Mesendoderm (in vitro differentiated cells): Measurements from ENCODE around the gene ITPR2.

ENCODE experiments used
- DNase-seq: peaks from one replicate; pipeline ENCODE4 v3.0.0; 2013
- H2AK5ac ChIP-seq: 2 replicates; pipeline ENCODE4 v1.6.1; 2013; ENCODE audit warnings: low read length, inconsistent platforms
- H2BK120ac ChIP-seq: 2 replicates; pipeline ENCODE4 v1.6.1; 2013; ENCODE audit warnings: low read depth, mild to moderate bottlenecking, low read length, moderate library complexity, mixed read lengths
- H2BK15ac ChIP-seq: replicated peaks from 2 replicates; pipeline ENCODE4 v1.6.1; 2013; ENCODE audit warnings: low read depth, mild to moderate bottlenecking, moderate library complexity
- H2BK5ac ChIP-seq: 2 replicates; pipeline ENCODE4 v1.6.1; 2013; ENCODE audit warnings: low read length, inconsistent platforms
- H3K18ac ChIP-seq: 2 replicates; pipeline ENCODE4 v1.6.1; 2013; ENCODE audit warnings: mild to moderate bottlenecking, low read length, mixed read lengths
- H3K23ac ChIP-seq: one replicate; pipeline ENCODE4 v1.6.1; 2013; ENCODE audit warnings: low read length
- H3K27ac ChIP-seq: 2 replicates; pipeline ENCODE4 v1.5.1; 2013; ENCODE audit warnings: low read depth, mild to moderate bottlenecking, inconsistent platforms, low read length, moderate library complexity
- H3K27me3 ChIP-seq: 2 replicates; pipeline ENCODE4 v1.6.1; 2013; ENCODE audit warnings: low read length, control low read depth, mild to moderate bottlenecking, inconsistent platforms; ENCODE audit not compliant: insufficient read depth, poor library complexity
- H3K36me3 ChIP-seq: 2 replicates; pipeline ENCODE4 v1.6.1; 2013; ENCODE audit warnings: low read length, inconsistent platforms; ENCODE audit not compliant: control insufficient read depth, insufficient read depth
- H3K4ac ChIP-seq: one replicate; pipeline ENCODE4 v1.6.1; 2013; ENCODE audit warnings: low read depth, mild to moderate bottlenecking, low read length, moderate library complexity
- H3K4me1 ChIP-seq: 2 replicates; pipeline ENCODE4 v1.6.1; 2013; ENCODE audit warnings: low read depth, low read length, inconsistent platforms; ENCODE audit not compliant: control insufficient read depth
- H3K4me2 ChIP-seq: 2 replicates; pipeline ENCODE4 v1.6.1; 2013; ENCODE audit warnings: low read length
- H3K4me3 ChIP-seq: 2 replicates; pipeline ENCODE4 v1.5.1; 2013; ENCODE audit warnings: mild to moderate bottlenecking, low read length
- H3K56ac ChIP-seq: one replicate; pipeline ENCODE4 v1.6.1; 2013; ENCODE audit warnings: low read length
- H3K79me1 ChIP-seq: 2 replicates; pipeline ENCODE4 v1.6.1; 2013; ENCODE audit warnings: low read length, inconsistent platforms
- H3K79me2 ChIP-seq: 2 replicates; pipeline ENCODE4 v1.6.1; 2013; ENCODE audit warnings: mild to moderate bottlenecking, low read length; ENCODE audit not compliant: control insufficient read depth, insufficient read depth
- H3K9ac ChIP-seq: 2 replicates; pipeline ENCODE4 v1.6.1; 2013; ENCODE audit warnings: low read length, inconsistent platforms
- H4K5ac ChIP-seq: one replicate; pipeline ENCODE4 v1.6.1; 2013; ENCODE audit warnings: low read length
- H4K8ac ChIP-seq: one replicate; pipeline ENCODE4 v1.6.1; 2013; ENCODE audit warnings: low read depth, mild to moderate bottlenecking, control low read depth, low read length, moderate library complexity
- WGBS: extraction: QIAGEN DNeasy Blood & Tissue Kit; methylation state at CpG from one replicate; pipeline ENCODE4 v1.1.7; 2013; ENCODE audit warnings: low lambda C conversion rate, missing lambda C conversion rate; ENCODE audit not compliant: insufficient coverage; ENCODE audit errors: extremely low coverage; 5-methylcytosine and 5-hydroxymethylcytosine counted together

The ITPR2 gene

GRCh38 chr12:26666286-26666685, 166.7 kb downstream of the ITPR2 start:
- no peak overlapping the region for H3K18ac ChIP-seq
- WGBS: 100% methylated on average over 1 of the region's 5 CpGs
- no peak overlapping the region for H4K5ac ChIP-seq
- H3K79me1 ChIP-seq: no peaks in the 10 kb centered on the region
- H2BK120ac ChIP-seq: no peak overlapping the region
- H3K79me2 ChIP-seq: no peaks in the 10 kb centered on the region
- H3K56ac ChIP-seq: no peak overlapping the region
- no peak overlapping the region for H3K4ac ChIP-seq
- no peak overlapping the region for H2BK15ac ChIP-seq
- no peaks in the 10 kb centered on the region for H3K4me1 ChIP-seq
- H4K8ac ChIP-seq: no peak overlapping the region
- H3K4me2 ChIP-seq: no peak overlapping the region
- no peak overlapping the region for H3K4me3 ChIP-seq
- H3K27me3 ChIP-seq: no peaks in the 10 kb centered on the region
- no peak overlapping the region for H3K27ac ChIP-seq
- H3K36me3 ChIP-seq: no peaks in the 10 kb centered on the region
- no peak for DNase-seq
- no peak overlapping the region for H3K9ac ChIP-seq
- no peak overlapping the region for H2BK5ac ChIP-seq
- H2AK5ac ChIP-seq: no peak overlapping the region
- H3K23ac ChIP-seq: no peak overlapping the region

GRCh38 chr12:26661399-26661798, 171.6 kb downstream of the ITPR2 start:
- Histone ChIP-seq H4K8ac (no peak overlapping the region), H3K36me3 (no peaks in the 10 kb centered on the region), H3K4me1 (no peaks in the 10 kb centered on the region), H3K4me3 (no peak overlapping the region), H2BK120ac (no peak overlapping the region), H2BK5ac (no peak overlapping the region), H3K18ac (no peak overlapping the region), H4K5ac (no peak overlapping the region), H3K56ac (no peak overlapping the region), H3K27ac (no peak overlapping the region), H3K79me1 (no peaks in the 10 kb centered on the region), H3K4me2 (no peak overlapping the region), H3K79me2 (no peaks in the 10 kb centered on the region), H3K23ac (no peak overlapping the region), H3K4ac (no peak overlapping the region), H2BK15ac (no peak overlapping the region), H3K9ac (no peak overlapping the region), H2AK5ac (no peak overlapping the region), H3K27me3 (no peaks in the 10 kb centered on the region)
- DNase-seq: no peak
- no CpG with 5 or more reads among the region's 3 CpGs for WGBS

- Histone ChIP-seq H3K4me2 (no peak overlapping the region), H3K4me1 (no peaks in the 10 kb centered on the region), H3K79me1 (no peaks in the 10 kb centered on the region), H3K27me3 (no peaks in the 10 kb centered on the region), H3K27ac (no peak overlapping the region), H3K79me2 (no peaks in the 10 kb centered on the region), H3K56ac (no peak overlapping the region), H4K5ac (no peak overlapping the region), H3K18ac (no peak overlapping the region), H2BK15ac (no peak overlapping the region), H4K8ac (no peak overlapping the region), H3K4ac (no peak overlapping the region), H3K36me3 (no peaks in the 10 kb centered on the region), H2BK5ac (no peak overlapping the region), H3K9ac (no peak overlapping the region), H3K4me3 (no peak overlapping the region), H3K23ac (no peak overlapping the region), H2AK5ac (no peak overlapping the region), H2BK120ac (no peak overlapping the region)
- DNase-seq: no peak
- WGBS: no CpG with 5 or more reads among the region's 2 CpGs
Observed at GRCh38 chr12:26659930-26660329, 173.1 kb downstream of the ITPR2 start.

GRCh38 chr12:26658991-26659390, 174.0 kb downstream of the ITPR2 start:
- Histone ChIP-seq H3K27ac (no peak overlapping the region), H3K79me1 (no peaks in the 10 kb centered on the region)

GRCh38 chr12:26654623-26655022, 178.4 kb downstream of the ITPR2 start:
- H3K79me1 ChIP-seq: no peaks in the 10 kb centered on the region
- no peak overlapping the region for H3K27ac ChIP-seq
- no peak overlapping the region for H3K4ac ChIP-seq

More at GRCh38 chr12:26658991-26659390, 174.0 kb downstream of the ITPR2 start:
- H3K4ac ChIP-seq: no peak overlapping the region
- H3K9ac ChIP-seq: no peak overlapping the region
- H3K4me3 ChIP-seq: no peak overlapping the region
- H2BK15ac ChIP-seq: no peak overlapping the region
- H3K18ac ChIP-seq: no peak overlapping the region
- H2BK5ac ChIP-seq: no peak overlapping the region
- H2BK120ac ChIP-seq: no peak overlapping the region
- H3K23ac ChIP-seq: no peak overlapping the region
- H4K8ac ChIP-seq: no peak overlapping the region
- H3K27me3 ChIP-seq: no peaks in the 10 kb centered on the region
- no peak overlapping the region for H3K4me2 ChIP-seq
- no peak overlapping the region for H3K56ac ChIP-seq
- WGBS: no CpG with 5 or more reads among the region's 4 CpGs
- DNase-seq: no peak
- no peaks in the 10 kb centered on the region for H3K36me3 ChIP-seq
- no peaks in the 10 kb centered on the region for H3K4me1 ChIP-seq
- no peaks in the 10 kb centered on the region for H3K79me2 ChIP-seq
- no peak overlapping the region for H4K5ac ChIP-seq
- no peak overlapping the region for H2AK5ac ChIP-seq

GRCh38 chr12:26651566-26652188, 181.3 kb downstream of the ITPR2 start:
- Histone ChIP-seq H3K4me2 (no peak overlapping the region), H2BK5ac (no peak overlapping the region), H4K5ac (no peak overlapping the region), H3K79me2 (no peaks in the 10 kb centered on the region), H3K27ac (no peak overlapping the region), H2BK120ac (no peak overlapping the region), H3K27me3 (no peaks in the 10 kb centered on the region), H3K79me1 (no peaks in the 10 kb centered on the region), H3K4me3 (no peak overlapping the region), H3K4ac (no peak overlapping the region), H3K36me3 (no peaks in the 10 kb centered on the region), H3K23ac (no peak overlapping the region), H3K56ac (no peak overlapping the region), H2BK15ac (no peak overlapping the region), H3K18ac (no peak overlapping the region), H2AK5ac (no peak overlapping the region), H3K9ac (no peak overlapping the region), H3K4me1 (no peaks in the 10 kb centered on the region), H4K8ac (no peak overlapping the region)
- DNase-seq: peak; percentile 88
- WGBS: no CpG with 5 or more reads among the region's 7 CpGs

More at GRCh38 chr12:26654623-26655022, 178.4 kb downstream of the ITPR2 start:
- Histone ChIP-seq H2AK5ac (no peak overlapping the region), H3K56ac (no peak overlapping the region), H4K5ac (no peak overlapping the region), H2BK15ac (no peak overlapping the region), H3K4me1 (no peaks in the 10 kb centered on the region), H2BK5ac (no peak overlapping the region), H3K79me2 (no peaks in the 10 kb centered on the region), H3K27me3 (no peaks in the 10 kb centered on the region), H4K8ac (no peak overlapping the region), H3K4me3 (no peak overlapping the region), H3K4me2 (no peak overlapping the region), H3K36me3 (no peaks in the 10 kb centered on the region), H3K23ac (no peak overlapping the region), H3K18ac (no peak overlapping the region), H3K9ac (no peak overlapping the region), H2BK120ac (no peak overlapping the region)
- no peak for DNase-seq
